NCI-H2171 (cell line): ENCODE measurements around the gene IPO13.
A peak's percentile ranks its signal among the peaks of the same experiment; 100 is the strongest.

Experiments
- DNase-seq: peaks from one replicate; lab custom pipeline; 2025; lab: John Stamatoyannopoulos, UW

Gene IPO13

GRCh38 chr1:43930168-43930948, 16.4 kb upstream of the IPO13 start:
- DNase-seq, result no peak

DNA sequence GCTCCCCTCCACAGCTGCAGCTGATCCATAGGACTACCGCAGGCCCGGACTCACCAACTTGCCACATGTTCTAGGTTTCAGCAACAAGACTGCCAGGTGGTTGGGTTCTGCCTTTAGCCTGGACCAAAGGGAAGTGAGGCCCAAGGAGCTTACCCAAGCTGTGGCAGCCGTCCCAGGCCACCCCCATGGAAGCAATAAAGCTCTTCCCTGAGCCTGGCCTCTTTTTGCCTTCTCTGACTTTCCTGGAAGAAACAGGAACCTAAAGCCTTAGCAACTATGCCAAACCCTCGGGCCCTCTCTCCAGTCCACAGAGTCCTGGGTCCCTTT, 15.8 kb upstream of the IPO13 start:
- no peak for DNase-seq

GRCh38 chr1:43931711-43932660, 14.8 kb upstream of the IPO13 start:
- DNase-seq, result no peak

GRCh38 chr1:43932786-43933385, 13.9 kb upstream of the IPO13 start:
- no peak for DNase-seq

DNA sequence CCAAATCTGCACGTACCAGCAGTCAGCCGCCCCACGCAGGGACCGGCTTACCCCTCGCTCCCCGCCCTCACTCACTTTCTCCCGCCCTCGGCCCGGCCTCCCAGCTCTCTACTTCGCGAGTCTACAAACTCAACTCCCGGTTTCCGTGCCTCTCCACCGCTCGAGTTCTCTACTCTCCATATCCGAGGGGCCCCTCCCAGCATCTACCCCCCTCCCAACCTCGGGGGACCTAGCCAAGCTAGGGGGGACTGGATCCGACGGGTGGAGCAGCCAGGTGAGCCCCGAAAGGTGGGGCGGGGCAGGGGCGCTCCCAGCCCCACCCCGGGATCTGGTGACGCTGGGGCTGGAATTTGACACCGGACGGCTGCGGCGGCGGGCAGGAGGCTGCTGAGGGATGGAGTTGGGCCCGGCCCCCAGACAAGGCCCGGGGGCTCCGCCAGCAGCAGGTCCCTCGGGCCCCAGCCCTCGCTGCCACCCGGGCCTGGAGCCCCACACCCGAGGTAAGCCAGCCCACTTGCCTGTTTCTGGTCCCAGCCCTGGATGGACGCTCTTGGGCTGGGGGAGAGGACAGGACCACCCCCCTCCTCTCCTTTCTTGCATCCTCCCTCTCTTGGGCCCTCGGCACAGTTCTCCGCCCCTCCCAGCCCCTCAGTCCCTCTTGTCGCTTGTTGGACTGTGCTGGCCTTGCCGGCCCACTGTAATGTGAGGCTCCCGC, 13.2 kb upstream of the IPO13 start, which contains the start of gene ARTN:
ARTN (plus strand) TSS at position 416 of the 715 bp plus-strand sequence. CDS start 1,856 bp downstream, outside the sequence.
- peak; percentile 71 for DNase-seq

- DNase-seq, result peak; percentile 55
Measured at GRCh38 chr1:43934101-43934985, 12.4 kb upstream of the IPO13 start.

DNA sequence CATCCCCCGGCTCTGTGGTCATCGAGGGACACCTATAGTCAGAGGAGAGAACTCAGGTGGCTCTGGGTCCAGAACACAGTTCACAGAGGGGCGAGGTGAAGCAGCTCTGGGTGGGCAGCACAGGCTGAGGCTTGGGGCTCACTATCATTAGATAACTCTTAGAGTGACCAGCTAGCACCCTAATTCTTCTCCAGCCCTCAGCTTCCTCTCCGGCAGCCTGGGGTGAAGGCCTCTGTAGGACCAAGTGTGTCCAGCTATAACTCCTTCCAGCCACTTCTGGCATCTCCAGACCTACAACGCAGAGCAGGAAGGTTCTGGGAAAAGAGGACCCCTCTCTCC, 11.8 kb upstream of the IPO13 start:
- DNase-seq, result no peak

DNA sequence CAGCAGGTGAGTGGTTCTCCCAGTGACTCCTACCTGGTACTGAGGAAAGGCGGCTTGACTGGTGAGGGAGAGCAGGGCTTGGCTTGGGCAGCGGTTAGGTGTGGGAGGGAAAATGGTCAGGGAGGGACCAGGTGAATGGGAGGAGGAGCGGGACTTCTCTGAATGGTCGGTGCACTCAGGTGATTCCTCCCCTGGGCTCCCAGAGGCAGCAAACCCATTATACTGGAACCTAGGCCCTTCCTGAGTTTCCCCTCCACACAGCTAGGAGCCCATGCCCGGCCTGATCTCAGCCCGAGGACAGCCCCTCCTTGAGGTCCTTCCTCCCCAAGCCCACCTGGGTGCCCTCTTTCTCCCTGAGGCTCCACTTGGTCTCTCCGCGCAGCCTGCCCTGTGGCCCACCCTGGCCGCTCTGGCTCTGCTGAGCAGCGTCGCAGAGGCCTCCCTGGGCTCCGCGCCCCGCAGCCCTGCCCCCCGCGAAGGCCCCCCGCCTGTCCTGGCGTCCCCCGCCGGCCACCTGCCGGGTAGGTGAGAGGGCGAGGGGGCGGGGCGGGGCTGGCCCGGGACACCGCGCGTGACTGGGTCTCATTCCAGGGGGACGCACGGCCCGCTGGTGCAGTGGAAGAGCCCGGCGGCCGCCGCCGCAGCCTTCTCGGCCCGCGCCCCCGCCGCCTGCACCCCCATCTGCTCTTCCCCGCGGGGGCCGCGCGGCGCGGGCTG, 10.9 kb upstream of the IPO13 start:
- no peak for DNase-seq

DNA sequence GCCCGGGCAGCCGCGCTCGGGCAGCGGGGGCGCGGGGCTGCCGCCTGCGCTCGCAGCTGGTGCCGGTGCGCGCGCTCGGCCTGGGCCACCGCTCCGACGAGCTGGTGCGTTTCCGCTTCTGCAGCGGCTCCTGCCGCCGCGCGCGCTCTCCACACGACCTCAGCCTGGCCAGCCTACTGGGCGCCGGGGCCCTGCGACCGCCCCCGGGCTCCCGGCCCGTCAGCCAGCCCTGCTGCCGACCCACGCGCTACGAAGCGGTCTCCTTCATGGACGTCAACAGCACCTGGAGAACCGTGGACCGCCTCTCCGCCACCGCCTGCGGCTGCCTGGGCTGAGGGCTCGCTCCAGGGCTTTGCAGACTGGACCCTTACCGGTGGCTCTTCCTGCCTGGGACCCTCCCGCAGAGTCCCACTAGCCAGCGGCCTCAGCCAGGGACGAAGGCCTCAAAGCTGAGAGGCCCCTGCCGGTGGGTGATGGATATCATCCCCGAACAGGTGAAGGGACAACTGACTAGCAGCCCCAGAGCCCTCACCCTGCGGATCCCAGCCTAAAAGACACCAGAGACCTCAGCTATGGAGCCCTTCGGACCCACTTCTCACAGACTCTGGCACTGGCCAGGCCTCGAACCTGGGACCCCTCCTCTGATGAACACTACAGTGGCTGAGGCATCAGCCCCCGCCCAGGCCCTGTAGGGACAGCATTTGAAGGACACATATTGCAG, 10.2 kb upstream of the IPO13 start:
- DNase-seq, result no peak

GRCh38 chr1:43937179-43937865, 9.4 kb upstream of the IPO13 start:
- DNase-seq, result no peak

DNA sequence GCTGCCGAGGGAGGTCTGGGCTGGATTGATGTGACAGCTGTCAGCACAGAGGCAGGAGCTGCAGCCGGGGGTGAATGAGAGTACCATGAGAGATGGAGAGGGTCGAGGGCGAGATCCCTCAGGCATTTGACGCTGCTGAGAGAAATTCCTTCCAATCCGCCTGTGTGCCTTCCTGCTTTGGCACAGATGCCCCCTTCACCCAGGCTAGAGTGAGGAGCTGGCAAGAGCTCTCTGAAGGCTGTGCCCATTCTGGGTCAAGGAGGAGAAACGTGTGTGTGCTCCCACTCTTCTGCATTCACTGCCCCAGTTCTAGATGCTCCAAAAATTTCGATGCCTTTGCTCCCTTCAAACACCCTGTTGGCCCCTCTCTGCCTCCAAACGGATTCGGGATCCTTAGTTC, 8.4 kb upstream of the IPO13 start:
- DNase-seq, result no peak

- DNase-seq, result no peak
Measured at GRCh38 chr1:43938892-43939587, 7.7 kb upstream of the IPO13 start.

DNA sequence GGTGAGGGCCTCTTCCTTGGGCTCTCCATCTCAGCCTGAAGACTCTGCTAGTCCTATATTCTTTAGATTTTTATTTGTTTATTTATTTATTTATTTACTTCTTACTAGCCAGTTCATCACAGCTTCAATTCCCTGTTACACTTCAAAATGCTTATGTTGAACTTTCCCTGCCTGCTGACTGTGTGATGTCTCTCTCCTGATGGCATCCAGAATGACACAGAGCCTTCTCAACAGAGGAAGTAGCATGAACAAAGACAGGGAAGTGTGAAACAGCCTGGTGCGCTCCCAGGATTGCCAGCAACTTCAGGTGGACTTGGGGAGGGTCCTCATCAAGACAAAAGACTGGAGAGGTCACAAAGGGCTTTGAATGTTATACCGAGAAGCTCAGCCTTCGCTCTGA, 4.3 kb upstream of the IPO13 start:
- DNase-seq, result no peak

DNA sequence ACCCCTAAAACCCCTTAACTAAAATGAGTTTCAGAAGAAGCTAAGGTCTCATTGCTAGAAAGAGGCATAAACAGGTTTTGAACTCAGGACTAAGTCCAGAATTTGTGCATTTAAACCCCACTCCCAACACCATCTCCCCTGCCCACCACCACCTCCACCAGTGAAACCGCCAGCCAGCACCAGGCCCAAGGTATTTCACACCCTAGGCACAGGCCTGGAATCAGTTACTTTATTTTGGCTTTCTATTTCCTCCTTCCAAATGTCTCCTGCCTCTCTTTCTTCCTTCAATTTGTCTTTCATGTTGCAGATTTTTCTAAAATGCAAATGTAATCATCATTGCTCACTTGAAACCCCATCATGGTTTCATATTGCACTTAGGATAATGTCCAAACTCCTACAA, 1.9 kb upstream of the IPO13 start:
- DNase-seq, result no peak

DNA sequence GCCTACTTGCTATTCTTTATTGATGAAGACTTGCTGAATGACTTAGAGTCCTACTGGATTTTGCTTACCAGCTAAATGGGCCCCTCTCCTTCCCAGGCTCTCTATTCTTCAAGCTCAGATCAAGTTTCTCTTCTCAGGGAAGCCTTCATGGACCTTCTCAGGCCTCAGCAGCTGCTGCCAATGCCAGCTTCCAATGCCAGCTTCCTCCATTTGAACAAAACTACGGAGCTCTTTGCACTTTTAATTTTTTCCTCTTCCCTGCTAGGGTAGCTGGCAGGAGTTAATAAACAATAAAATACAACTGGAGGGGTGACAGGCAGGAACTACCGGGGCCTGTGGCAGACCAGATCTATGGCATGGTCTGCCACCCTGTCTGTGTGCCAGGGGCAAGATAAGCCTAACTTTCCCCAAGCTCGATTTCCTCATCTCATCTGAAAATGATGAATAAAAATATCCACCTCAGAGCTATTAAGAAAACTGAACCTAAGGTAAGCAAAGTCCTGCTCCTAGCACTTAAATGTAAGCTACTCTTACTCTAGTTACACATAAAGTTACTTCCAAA, 995 bp upstream of the IPO13 start:
- no peak for DNase-seq

- DNase-seq, result no peak
Measured at GRCh38 chr1:43947061-43947873, 517 bp downstream of the IPO13 start.

GRCh38 chr1:43947874-43948437, 1.2 kb downstream of the IPO13 start:
- no peak for DNase-seq
